Smooth muscle cell (in vitro differentiated cells): Measurements from ENCODE around the gene SLX4. TPM values are rescaled to one million over a fixed set of nuclear protein-coding genes. Genes with fewer than 3 reads are reported as not detected.

Source experiments
- DNase-seq: peaks from one replicate; lab custom pipeline; 2025; ENCODE audit not compliant: unreplicated experiment; lab: John Stamatoyannopoulos, UW
- H2AFZ ChIP-seq: fragments of 200-600 bp; sonication (generic); 2 replicates; pipeline ENCODE4 v1.6.0; 2016; ENCODE audit warnings: antibody characterized with exemption, low read depth, mild to moderate bottlenecking
- H3F3A ChIP-seq: fragments of 200-600 bp; sonication (generic); 2 replicates; pipeline ENCODE4 v1.6.0; 2017; ENCODE audit warnings: antibody characterized with exemption, low read depth
- H3K27ac ChIP-seq: fragments of 200-600 bp; sonication (generic); 2 replicates; pipeline ENCODE4 v1.5.1; 2016; ENCODE audit warnings: low read depth, mild to moderate bottlenecking
- H3K27me3 ChIP-seq: fragments of 200-600 bp; sonication (generic); 2 replicates; pipeline ENCODE4 v1.6.1; 2016; ENCODE audit warnings: low read depth, mild to moderate bottlenecking
- H3K36me3 ChIP-seq: fragments of 200-600 bp; sonication (generic); 2 replicates; pipeline ENCODE4 v1.5.1; 2016; ENCODE audit warnings: low read depth
- H3K4me1 ChIP-seq: fragments of 200-600 bp; sonication (generic); 2 replicates; pipeline ENCODE4 v1.5.1; 2016; ENCODE audit warnings: low read depth
- H3K4me2 ChIP-seq: fragments of 200-600 bp; sonication (generic); 2 replicates; pipeline ENCODE4 v1.6.0; 2016; ENCODE audit warnings: mild to moderate bottlenecking
- H3K4me3 ChIP-seq: fragments of 200-600 bp; sonication (generic); 2 replicates; pipeline ENCODE4 v1.5.1; 2016; ENCODE audit warnings: mild to moderate bottlenecking
- H3K79me2 ChIP-seq: fragments of 200-600 bp; sonication (generic); 2 replicates; pipeline ENCODE4 v1.6.0; 2016; ENCODE audit warnings: low read depth, mild to moderate bottlenecking
- H3K9ac ChIP-seq: fragments of 200-600 bp; sonication (generic); 2 replicates; pipeline ENCODE4 v1.6.0; 2016; ENCODE audit warnings: low read depth
- H3K9me3 ChIP-seq: fragments of 200-600 bp; sonication (generic); replicated peaks from 2 replicates; pipeline ENCODE4 v1.5.1; 2016; ENCODE audit warnings: low read depth
- H4K20me1 ChIP-seq: fragments of 200-600 bp; sonication (generic); 2 replicates; pipeline ENCODE4 v1.6.0; 2016; ENCODE audit warnings: low read depth
- CTCF ChIP-seq: fragments of 200-600 bp; sonication (generic); IDR thresholded peaks from 2 replicates; pipeline ENCODE4 v1.5.1; 2017; ENCODE audit warnings: borderline replicate concordance, mild to moderate bottlenecking, antibody characterized with exemption; ENCODE audit not compliant: insufficient read depth, poor library complexity, severe bottlenecking
- WGBS: methylation state at CpG from one replicate; pipeline ENCODE4 v1.1.7; 2016; ENCODE audit warnings: low lambda C conversion rate; 5-methylcytosine and 5-hydroxymethylcytosine counted together
- polyA plus RNA-seq: library from polyadenylated mRNA; unstranded; fragments of >200 nt; fragmentation: Nextera tagmentation; extraction: Ambion mirVana; gene quantifications from 2 replicates; pipeline ENCODE4 v1.2.1, GENCODE V29; 2016
- total RNA-seq: library from RNA; depleted of rRNA; stranded (reverse); fragments of >200 nt; gene quantifications from 2 replicates; pipeline ENCODE4 v1.2.3, GENCODE V29; 2014

The SLX4 gene
- total and polyA plus RNA-seq, 2 experiments from 2014 or later, result 3.5 to 3.6 TPM

- no peak overlapping the region for H3K27ac ChIP-seq
- H3K36me3 ChIP-seq, result peaks cover 4% of the 10 kb centered on the region
- no peak overlapping the region for H3K9ac ChIP-seq
- no peaks in the 10 kb centered on the region for H3K9me3 ChIP-seq
- no peaks in the 10 kb centered on the region for H3K79me2 ChIP-seq
- H3K4me3 ChIP-seq, result no peak overlapping the region
- no peak for TF ChIP-seq CTCF
- no peaks in the 10 kb centered on the region for H4K20me1 ChIP-seq
- no peaks in the 10 kb centered on the region for H3F3A ChIP-seq
- H3K4me2 ChIP-seq, result no peak overlapping the region
- 88% methylated on average over 13 of the region's 13 CpGs for WGBS
- H2AFZ ChIP-seq, result no peak overlapping the region
- no peak for DNase-seq
- H3K4me1 ChIP-seq, result no peaks in the 10 kb centered on the region
- no peaks in the 10 kb centered on the region for H3K27me3 ChIP-seq
Observed at GRCh38 chr16:3541527-3542155, 69.8 kb downstream of the SLX4 start.

GRCh38 chr16:3538222-3538621 lies 73.2 kb downstream of the SLX4 start:
- Histone ChIP-seq H3K79me2 (no peaks in the 10 kb centered on the region), H4K20me1 (no peaks in the 10 kb centered on the region), H3K4me1 (no peaks in the 10 kb centered on the region), H3K9me3 (no peaks in the 10 kb centered on the region), H3K4me3 (no peak overlapping the region), H3F3A (no peaks in the 10 kb centered on the region), H3K4me2 (no peak overlapping the region), H3K9ac (no peak overlapping the region), H3K36me3 (peaks cover 6% of the 10 kb centered on the region), H3K27ac (no peak overlapping the region), H3K27me3 (no peaks in the 10 kb centered on the region), H2AFZ (no peak overlapping the region)
- TF ChIP-seq CTCF, result no peak
- DNase-seq, result no peak
- 93% methylated on average over 4 of the region's 4 CpGs for WGBS

GRCh38 chr16:3536851-3537250 lies 74.6 kb downstream of the SLX4 start:
- no peak for TF ChIP-seq CTCF
- WGBS, result 94% methylated on average over 4 of the region's 4 CpGs

GRCh38 chr16:3536271-3536731 lies 75.1 kb downstream of the SLX4 start:
- Histone ChIP-seq H3F3A (no peaks in the 10 kb centered on the region), H3K27ac (no peak overlapping the region), H3K4me2 (no peak overlapping the region), H3K9me3 (no peaks in the 10 kb centered on the region), H3K4me1 (no peaks in the 10 kb centered on the region), H3K79me2 (no peaks in the 10 kb centered on the region), H3K27me3 (no peaks in the 10 kb centered on the region), H3K4me3 (no peak overlapping the region), H4K20me1 (no peaks in the 10 kb centered on the region), H3K36me3 (peaks cover 6% of the 10 kb centered on the region), H2AFZ (no peak overlapping the region), H3K9ac (no peak overlapping the region)
- TF ChIP-seq CTCF, result no peak
- WGBS, result 90% methylated on average over 3 of the region's 3 CpGs
- DNase-seq, result no peak

More at GRCh38 chr16:3536851-3537250, 74.6 kb downstream of the SLX4 start:
- Histone ChIP-seq H3K27me3 (no peaks in the 10 kb centered on the region), H4K20me1 (no peaks in the 10 kb centered on the region), H2AFZ (no peak overlapping the region), H3K27ac (no peak overlapping the region), H3K9me3 (no peaks in the 10 kb centered on the region), H3K79me2 (no peaks in the 10 kb centered on the region), H3F3A (no peaks in the 10 kb centered on the region), H3K4me2 (no peak overlapping the region), H3K4me1 (no peaks in the 10 kb centered on the region), H3K9ac (no peak overlapping the region), H3K36me3 (peaks cover 6% of the 10 kb centered on the region), H3K4me3 (no peak overlapping the region)
- DNase-seq, result no peak
